ENCODE data around the gene EFNA5. TPM values are rescaled to one million over a fixed set of nuclear protein-coding genes. Genes with fewer than 3 reads are reported as not detected.

EFNA5 gene
- polyA plus RNA-seq, 1 donor (not counting 4 experiments of a cell fraction or from before 2014, with no cell fraction given) = 4.8 TPM

DNA sequence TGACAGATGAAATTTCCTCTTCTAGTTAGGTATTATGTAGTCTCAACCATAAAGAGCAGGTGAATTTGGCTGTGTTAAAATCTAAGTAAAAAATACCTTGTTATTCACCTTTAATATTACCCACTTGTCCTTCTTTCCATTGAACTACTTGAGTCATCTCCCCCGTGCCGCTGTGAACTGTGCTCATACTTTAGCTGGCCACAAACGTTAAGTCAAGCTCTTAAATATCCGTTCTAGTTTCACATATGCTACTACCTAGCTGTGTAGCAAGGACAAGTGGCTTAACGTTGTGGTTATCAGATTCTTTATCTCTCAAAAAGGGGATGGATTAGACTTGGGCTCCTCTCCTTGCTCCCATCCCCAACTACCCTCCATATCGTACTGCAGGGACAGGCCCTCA lies 110.4 kb downstream of the EFNA5 start:
- H3K4me1 ChIP-seq (ENCODE audit: control insufficient read depth, extremely low read depth, insufficient read depth, low read length) = peaks cover 26% of the 10 kb centered on the region
- H3K27ac ChIP-seq (ENCODE audit: control insufficient read depth, insufficient read depth, low read length) = no peak overlapping the region
- TF ChIP-seq, protein P1, sequence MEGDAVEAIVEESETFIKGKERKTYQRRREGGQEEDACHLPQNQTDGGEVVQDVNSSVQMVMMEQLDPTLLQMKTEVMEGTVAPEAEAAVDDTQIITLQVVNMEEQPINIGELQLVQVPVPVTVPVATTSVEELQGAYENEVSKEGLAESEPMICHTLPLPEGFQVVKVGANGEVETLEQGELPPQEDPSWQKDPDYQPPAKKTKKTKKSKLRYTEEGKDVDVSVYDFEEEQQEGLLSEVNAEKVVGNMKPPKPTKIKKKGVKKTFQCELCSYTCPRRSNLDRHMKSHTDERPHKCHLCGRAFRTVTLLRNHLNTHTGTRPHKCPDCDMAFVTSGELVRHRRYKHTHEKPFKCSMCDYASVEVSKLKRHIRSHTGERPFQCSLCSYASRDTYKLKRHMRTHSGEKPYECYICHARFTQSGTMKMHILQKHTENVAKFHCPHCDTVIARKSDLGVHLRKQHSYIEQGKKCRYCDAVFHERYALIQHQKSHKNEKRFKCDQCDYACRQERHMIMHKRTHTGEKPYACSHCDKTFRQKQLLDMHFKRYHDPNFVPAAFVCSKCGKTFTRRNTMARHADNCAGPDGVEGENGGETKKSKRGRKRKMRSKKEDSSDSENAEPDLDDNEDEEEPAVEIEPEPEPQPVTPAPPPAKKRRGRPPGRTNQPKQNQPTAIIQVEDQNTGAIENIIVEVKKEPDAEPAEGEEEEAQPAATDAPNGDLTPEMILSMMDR (optimal IDR thresholded peaks at IDR 0.05 in 1 of 3, IDR thresholded peaks at IDR 0.05 in 1 of 3, conservative IDR thresholded peaks at IDR 0.05 in 1 of 3; ENCODE audit: extremely low read depth in 1 of 3, insufficient read depth in 2 of 3, low read length in 3 of 3) = no peak
- no peak for TF ChIP-seq EZH2 (IDR thresholded peaks at IDR 0.05; ENCODE audit: low read length)
- dilution Hi-C loops (cut with MboI; ENCODE audit: extremely low pct_ligation_motif_present, low sequenced_read_pairs) = no loop called here
- H3K9ac ChIP-seq (ENCODE audit: control insufficient read depth, extremely low read depth, insufficient read depth, low read length) = no peak overlapping the region
- H3K9me1 ChIP-seq (ENCODE audit: control insufficient read depth, extremely low read depth, insufficient read depth, low read length) = no peaks in the 10 kb centered on the region
- no peak overlapping the region for H3K4me3 ChIP-seq (ENCODE audit: control insufficient read depth in 2 of 3, extremely low read depth in 1 of 3, insufficient read depth in 2 of 3, low read depth in 1 of 3, low read length in 3 of 3)
- DNase-seq (ENCODE audit: low read depth, low spot score) (no peak), FAIRE-seq (no peak)
- no peak overlapping the region for H2AFZ ChIP-seq (ENCODE audit: control insufficient read depth, low read length)
- no peaks in the 10 kb centered on the region for H4K20me1 ChIP-seq (ENCODE audit: control insufficient read depth, extremely low read depth, insufficient read depth, low read length)
- no peaks in the 10 kb centered on the region for H3K36me3 ChIP-seq (ENCODE audit: control insufficient read depth in 2 of 2, extremely low read depth in 1 of 2, insufficient read depth in 2 of 2, low read length in 2 of 2)
- peaks cover 5% of the 10 kb centered on the region for H3K79me2 ChIP-seq (ENCODE audit: control insufficient read depth, insufficient read depth, low read length)
- no peaks in the 10 kb centered on the region for H3K27me3 ChIP-seq (ENCODE audit: control insufficient read depth, extremely low read depth, insufficient read depth, low read length)
- no peak overlapping the region for H3K4me2 ChIP-seq (ENCODE audit: control insufficient read depth, extremely low read depth, insufficient read depth, low read depth, low read length)
- H3K9me3 ChIP-seq (ENCODE audit: control insufficient read depth, low read depth, low read length) = no peaks in the 10 kb centered on the region

- Histone ChIP-seq H3K9ac (ENCODE audit: control insufficient read depth, extremely low read depth, insufficient read depth, low read length) (no peak overlapping the region), H3K27ac (ENCODE audit: control insufficient read depth, insufficient read depth, low read length) (no peak overlapping the region), H3K4me1 (ENCODE audit: control insufficient read depth, extremely low read depth, insufficient read depth, low read length) (peaks cover 37% of the 10 kb centered on the region), H3K36me3 (ENCODE audit: control insufficient read depth in 2 of 2, extremely low read depth in 1 of 2, insufficient read depth in 2 of 2, low read length in 2 of 2) (no peaks in the 10 kb centered on the region), H3K79me2 (ENCODE audit: control insufficient read depth, insufficient read depth, low read length) (peaks cover 4% of the 10 kb centered on the region), H3K27me3 (ENCODE audit: control insufficient read depth, extremely low read depth, insufficient read depth, low read length) (no peaks in the 10 kb centered on the region), H3K9me1 (ENCODE audit: control insufficient read depth, extremely low read depth, insufficient read depth, low read length) (no peaks in the 10 kb centered on the region), H3K4me3 (ENCODE audit: control insufficient read depth in 2 of 3, extremely low read depth in 1 of 3, insufficient read depth in 2 of 3, low read depth in 1 of 3, low read length in 3 of 3) (no peak overlapping the region), H2AFZ (ENCODE audit: control insufficient read depth, low read length) (no peak overlapping the region), H3K4me2 (ENCODE audit: control insufficient read depth, extremely low read depth, insufficient read depth, low read depth, low read length) (no peak overlapping the region), H4K20me1 (ENCODE audit: control insufficient read depth, extremely low read depth, insufficient read depth, low read length) (no peaks in the 10 kb centered on the region), H3K9me3 (ENCODE audit: control insufficient read depth, low read depth, low read length) (no peaks in the 10 kb centered on the region)
- no peak for FAIRE-seq
- dilution Hi-C loops (cut with MboI; ENCODE audit: extremely low pct_ligation_motif_present, low sequenced_read_pairs) = no loop called here
- no peak for DNase-seq (ENCODE audit: low read depth, low spot score)
- no peak for TF ChIP-seq EZH2 (IDR thresholded peaks at IDR 0.05; ENCODE audit: low read length)
Measured at GRCh38 chr5:107558823-107559375, 111.8 kb downstream of the EFNA5 start.

Data from keratinocyte (primary cell).